Activated T-cell treated with anti-CD3 and anti-CD28 coated beads, Interleukin-2, amount 50 U/mL, for 24 hours (primary cell): Measurements from ENCODE around the gene ACTR3.
A peak's percentile ranks its signal among the peaks of the same experiment; 100 is the strongest.

Experiments used
- DNase-seq: peaks from one replicate; pipeline ENCODE4 v3.0.0-alpha.2; 2020
- H3K27ac Mint-ChIP-seq: 2 replicates; pipeline ENCODE4 v1.8.0; 2020; ENCODE audit warnings: mild to moderate bottlenecking, mixed read lengths
- H3K27me3 Mint-ChIP-seq: 2 replicates; pipeline ENCODE4 v1.8.0; 2020; ENCODE audit warnings: mixed read lengths
- H3K36me3 Mint-ChIP-seq: 2 replicates; pipeline ENCODE4 v1.8.0; 2020; ENCODE audit warnings: low read depth, mixed read lengths
- H3K4me1 Mint-ChIP-seq: 2 replicates; pipeline ENCODE4 v1.8.0; 2020; ENCODE audit warnings: low read depth, mixed read lengths
- H3K4me3 Mint-ChIP-seq: 2 replicates; pipeline ENCODE4 v1.8.0; 2020; ENCODE audit warnings: mild to moderate bottlenecking, moderate library complexity, mixed read lengths
- H3K9me3 Mint-ChIP-seq: 2 replicates; pipeline ENCODE4 v1.8.0; 2020; ENCODE audit warnings: mixed read lengths

Gene ACTR3

DNA sequence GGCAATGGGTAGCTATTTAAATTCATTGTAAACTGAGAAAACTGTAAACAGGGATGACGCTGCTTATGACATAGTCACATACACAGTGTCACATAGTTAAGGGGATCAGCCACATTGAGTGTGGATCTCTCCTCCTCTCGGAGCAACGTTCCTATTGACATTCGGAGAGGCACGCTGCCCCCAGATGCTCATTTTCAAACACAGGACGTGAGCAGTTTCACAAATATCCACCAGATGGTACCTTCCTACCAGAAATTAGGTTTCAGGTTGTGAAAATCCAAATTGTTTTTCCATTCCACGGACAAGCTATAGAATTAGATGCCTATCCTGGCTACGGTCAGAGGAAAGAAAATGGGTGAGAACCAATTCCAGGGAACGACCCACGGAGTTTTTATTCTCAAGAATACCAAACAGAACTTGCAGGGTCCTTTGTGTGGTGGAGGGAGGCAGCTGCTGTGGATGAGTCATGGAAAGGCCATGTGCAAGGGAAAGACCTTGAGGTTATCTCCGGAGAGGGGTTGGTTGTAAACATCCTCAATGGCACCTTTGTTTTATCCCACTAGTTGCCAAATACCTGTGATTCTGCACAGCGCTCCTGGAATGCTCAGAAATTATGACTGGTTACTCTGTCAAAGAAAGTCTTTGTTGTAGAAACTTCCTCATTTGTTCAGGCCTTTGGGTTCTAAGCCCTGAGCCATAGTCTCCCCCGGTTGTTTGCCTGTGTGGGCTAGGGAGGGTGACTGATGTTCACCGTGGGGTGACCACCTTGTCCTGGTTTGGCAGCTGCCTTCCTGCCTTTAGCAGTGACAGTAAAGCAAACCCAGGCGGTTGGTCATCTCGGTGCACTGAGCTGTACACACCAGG, 88.0 kb downstream of the ACTR3 start:
- DNase-seq = no peak
- Mint-ChIP-seq H3K4me1 (peaks cover 9% of the 10 kb centered on the region), H3K27ac (peak overlapping the region; percentile 57)

DNA sequence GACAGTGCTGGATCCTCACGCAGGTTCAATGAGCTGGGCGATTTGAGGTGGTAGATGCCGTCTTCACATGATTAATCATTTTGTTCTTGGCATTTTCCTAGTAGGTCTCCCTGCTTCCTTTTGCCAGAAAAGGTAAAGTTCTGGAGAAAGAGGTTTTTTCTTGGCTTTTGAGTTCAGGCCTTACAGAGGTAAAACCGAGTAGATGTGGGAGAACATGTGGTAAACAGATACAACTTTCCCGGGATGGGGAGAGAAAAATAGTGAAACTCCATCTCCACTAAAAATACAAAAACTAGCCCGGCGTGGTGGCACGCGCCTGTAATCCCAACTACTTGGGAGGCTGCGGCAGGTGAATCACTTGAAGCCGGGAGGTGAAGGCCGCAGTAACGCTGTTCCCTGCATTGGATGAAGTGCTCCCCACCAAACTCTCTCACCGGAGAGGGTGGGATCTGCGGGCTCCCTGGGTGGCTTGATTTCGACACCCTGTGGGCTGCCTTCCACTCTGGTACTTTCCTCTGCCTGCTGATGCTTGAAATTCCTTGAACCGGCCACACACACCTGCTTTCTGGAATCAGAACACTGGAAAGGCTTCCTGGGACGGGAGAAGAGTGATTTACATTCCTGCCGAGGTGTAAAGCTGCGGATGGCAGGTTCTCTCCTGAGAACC, 88.8 kb downstream of the ACTR3 start:
- Mint-ChIP-seq H3K27ac (peak overlapping the region; percentile 57), H3K27me3 (no peaks in the 10 kb centered on the region), H3K36me3 (peaks cover 37% of the 10 kb centered on the region), H3K4me3 (no peak overlapping the region), H3K9me3 (peaks cover 4% of the 10 kb centered on the region), H3K4me1 (peaks cover 9% of the 10 kb centered on the region)
- no peak for DNase-seq

More for the DNA sequence above, 88.0 kb downstream of the ACTR3 start:
- no peaks in the 10 kb centered on the region for H3K27me3 Mint-ChIP-seq
- H3K9me3 Mint-ChIP-seq = peaks cover 4% of the 10 kb centered on the region
- H3K4me3 Mint-ChIP-seq = no peak overlapping the region
- H3K36me3 Mint-ChIP-seq = peaks cover 39% of the 10 kb centered on the region

DNA sequence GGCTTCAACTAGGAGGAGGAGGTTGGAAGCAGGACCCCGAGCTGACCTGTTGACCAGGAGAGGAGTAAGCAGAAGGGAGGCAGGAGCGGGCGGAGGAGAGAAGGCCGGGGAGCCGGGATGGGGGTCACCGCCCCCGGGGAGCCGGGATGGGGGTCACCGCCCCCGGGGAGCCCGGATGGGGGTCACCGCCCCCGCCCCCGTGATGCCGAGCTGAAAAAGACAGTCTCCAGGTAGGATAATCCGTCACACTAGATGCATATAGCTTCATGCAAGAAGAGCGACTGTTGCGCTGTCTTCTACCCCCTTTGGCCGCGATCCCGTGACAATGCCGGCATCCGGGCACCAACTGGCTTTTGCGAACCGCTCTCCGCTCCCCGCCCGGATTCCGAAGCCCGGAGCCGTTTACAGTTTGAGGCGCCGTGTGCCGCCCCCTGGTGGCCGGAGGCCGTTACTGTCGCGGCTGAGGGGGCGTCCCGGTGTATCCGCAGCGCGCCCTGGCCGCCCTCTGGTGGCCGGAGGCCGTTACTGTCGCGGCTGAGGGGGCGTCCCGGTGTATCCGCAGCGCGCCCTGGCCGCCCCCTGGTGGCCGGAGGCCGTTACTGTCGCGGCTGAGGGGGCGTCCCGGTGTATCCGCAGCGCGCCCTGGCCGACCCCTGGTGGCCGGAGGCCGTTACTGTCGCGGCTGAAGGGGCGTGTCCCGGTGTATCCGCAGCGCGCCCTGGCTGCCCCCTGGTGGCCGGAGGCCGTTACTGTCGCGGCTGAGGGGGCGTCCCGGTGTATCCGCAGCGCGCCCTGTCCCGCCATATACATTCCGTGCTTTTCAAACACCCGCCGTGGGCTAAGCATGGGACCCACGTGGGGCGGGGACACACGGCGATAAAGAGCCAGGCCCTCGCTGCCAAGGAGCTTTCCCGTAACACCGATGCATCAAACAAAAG, 89.6 kb downstream of the ACTR3 start:
- Mint-ChIP-seq H3K4me1 (peaks cover 9% of the 10 kb centered on the region), H3K27me3 (no peaks in the 10 kb centered on the region), H3K36me3 (peaks cover 32% of the 10 kb centered on the region), H3K4me3 (no peak overlapping the region), H3K9me3 (peaks cover 4% of the 10 kb centered on the region), H3K27ac (peak overlapping the region; percentile 22)
- DNase-seq = peak; percentile 84

DNA sequence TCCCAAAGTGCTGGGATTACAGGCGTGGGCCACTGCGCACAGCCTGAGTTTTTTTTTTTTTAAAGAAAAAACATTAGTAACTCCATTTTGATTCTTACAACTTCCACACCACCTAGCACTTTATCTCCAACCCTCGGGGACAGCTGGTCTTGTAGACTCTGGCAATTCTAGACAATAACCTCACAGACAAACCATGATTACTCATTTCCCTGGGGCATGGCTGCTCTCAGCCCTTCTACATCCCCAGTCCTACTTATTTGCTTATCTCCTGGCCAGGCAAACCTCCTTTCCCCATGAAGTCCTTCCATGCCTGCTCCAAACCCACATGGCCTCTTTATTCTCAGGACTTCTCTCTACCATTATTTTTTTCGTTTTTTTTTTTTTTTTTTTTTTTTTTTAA, 91.1 kb downstream of the ACTR3 start:
- H3K9me3 Mint-ChIP-seq = peaks cover 4% of the 10 kb centered on the region

DNA sequence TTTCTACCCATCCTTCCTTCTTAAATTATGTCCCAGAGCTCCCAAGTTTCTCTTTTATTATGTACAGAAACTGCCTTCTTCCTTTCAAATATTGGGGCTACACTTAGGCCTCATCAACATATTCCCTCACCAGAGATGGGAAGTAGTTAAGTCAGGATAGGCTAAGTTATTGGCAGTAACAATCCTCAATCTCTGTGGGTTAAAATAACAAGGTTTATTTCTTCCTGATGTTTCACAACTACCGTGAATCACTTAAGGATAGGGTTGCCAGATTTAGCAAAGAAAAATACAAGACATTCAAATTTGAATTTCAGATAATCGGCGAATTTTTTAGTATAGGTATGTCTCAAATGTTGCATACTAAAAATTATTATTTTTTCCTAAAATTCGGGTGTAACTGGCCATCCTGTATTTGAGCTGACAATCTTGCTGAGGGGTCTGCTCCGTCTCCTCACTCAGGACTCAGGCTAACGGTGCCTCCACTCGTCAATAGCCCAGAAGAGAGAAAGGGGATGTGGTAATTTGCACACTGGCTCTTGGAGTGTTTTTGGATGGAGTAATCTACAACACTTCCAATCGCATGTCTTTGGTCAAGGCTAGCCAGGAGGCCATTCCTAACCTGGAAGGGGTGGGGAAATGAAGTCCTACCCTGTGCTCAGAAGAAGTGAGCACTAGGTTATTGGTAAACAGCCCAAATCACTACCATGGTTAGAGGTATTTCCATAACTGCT, 91.7 kb downstream of the ACTR3 start:
- no peak overlapping the region for H3K27ac Mint-ChIP-seq
- peaks cover 4% of the 10 kb centered on the region for H3K9me3 Mint-ChIP-seq
- H3K36me3 Mint-ChIP-seq = peaks cover 30% of the 10 kb centered on the region
- DNase-seq = no peak
- H3K4me1 Mint-ChIP-seq = peaks cover 9% of the 10 kb centered on the region
- H3K27me3 Mint-ChIP-seq = no peaks in the 10 kb centered on the region
- no peak overlapping the region for H3K4me3 Mint-ChIP-seq

More for the DNA sequence above, 91.1 kb downstream of the ACTR3 start:
- no peak overlapping the region for H3K27ac Mint-ChIP-seq
- H3K4me3 Mint-ChIP-seq = no peak overlapping the region
- H3K36me3 Mint-ChIP-seq = peaks cover 33% of the 10 kb centered on the region
- no peak for DNase-seq
- H3K4me1 Mint-ChIP-seq = peaks cover 9% of the 10 kb centered on the region
- H3K27me3 Mint-ChIP-seq = no peaks in the 10 kb centered on the region

DNA sequence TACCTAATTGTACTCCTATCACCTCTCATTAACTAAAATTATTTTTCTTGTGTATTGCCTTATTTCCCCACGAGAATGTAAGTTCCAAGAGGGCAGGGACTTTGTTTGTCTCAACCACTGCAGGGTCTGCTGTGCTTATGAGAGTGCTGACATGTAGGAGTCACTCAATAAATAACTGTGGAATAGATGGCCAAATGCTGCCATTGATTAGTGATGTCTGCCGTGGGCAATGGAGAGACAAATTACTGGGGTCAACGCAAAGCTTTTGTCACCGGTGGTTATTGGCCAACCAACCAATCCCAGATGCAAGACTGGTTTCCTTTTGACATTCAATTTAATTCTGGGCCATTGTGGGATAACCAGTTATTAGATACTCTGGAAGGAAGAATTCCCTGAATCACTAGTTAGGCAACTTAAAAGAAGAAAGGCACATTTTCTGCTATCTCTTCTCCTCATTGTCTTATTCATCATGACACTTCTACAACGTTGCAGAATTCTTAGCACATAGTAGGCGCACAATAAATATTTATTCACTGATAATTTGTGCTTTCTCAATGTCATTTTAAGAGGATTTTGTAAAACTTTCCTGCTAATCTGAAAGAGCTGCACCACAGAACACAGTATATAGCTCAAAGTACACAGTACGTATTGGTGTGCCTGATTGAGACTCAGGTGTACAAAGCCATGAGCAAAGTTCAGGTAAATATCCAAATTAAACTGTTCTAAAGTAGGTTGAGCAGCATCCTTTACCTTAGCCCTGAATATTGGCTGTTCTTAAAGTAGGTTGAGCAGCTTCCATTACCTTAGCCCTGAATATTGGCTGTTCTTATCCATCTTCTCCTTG, 95.9 kb downstream of the ACTR3 start:
- Mint-ChIP-seq H3K9me3 (no peaks in the 10 kb centered on the region), H3K4me1 (no peaks in the 10 kb centered on the region), H3K36me3 (peaks cover 22% of the 10 kb centered on the region), H3K27ac (no peak overlapping the region), H3K27me3 (no peaks in the 10 kb centered on the region), H3K4me3 (no peak overlapping the region)
- DNase-seq = no peak

DNA sequence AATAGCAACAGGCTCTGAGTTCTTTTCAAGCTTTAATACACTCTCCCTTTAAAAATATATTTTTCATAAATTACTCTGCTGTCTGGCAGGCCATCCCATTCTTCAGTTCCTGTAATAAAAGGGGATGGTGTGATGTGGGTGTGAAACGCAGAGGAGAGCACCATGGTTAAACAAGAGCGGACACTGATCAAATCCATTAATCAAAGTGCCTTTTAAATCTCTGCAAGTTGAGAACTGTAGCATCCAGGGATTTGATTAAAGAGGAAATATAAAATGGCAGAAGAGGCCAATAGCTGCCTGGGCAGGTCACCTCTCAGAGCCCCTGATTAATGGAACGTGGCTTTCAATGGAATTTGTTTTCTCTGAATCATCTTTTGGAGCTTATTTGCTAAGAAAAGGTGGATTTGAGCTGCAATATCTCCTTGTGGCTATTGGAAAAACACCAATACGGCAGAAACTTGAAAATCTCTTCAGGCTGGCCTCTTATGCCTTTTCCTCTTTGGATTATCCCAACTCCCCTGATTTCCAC, 96.9 kb downstream of the ACTR3 start:
- DNase-seq = no peak
- no peak overlapping the region for H3K4me3 Mint-ChIP-seq
- no peak overlapping the region for H3K27ac Mint-ChIP-seq
- no peaks in the 10 kb centered on the region for H3K4me1 Mint-ChIP-seq
- H3K9me3 Mint-ChIP-seq = no peaks in the 10 kb centered on the region
- no peaks in the 10 kb centered on the region for H3K27me3 Mint-ChIP-seq
- H3K36me3 Mint-ChIP-seq = peaks cover 19% of the 10 kb centered on the region

DNA sequence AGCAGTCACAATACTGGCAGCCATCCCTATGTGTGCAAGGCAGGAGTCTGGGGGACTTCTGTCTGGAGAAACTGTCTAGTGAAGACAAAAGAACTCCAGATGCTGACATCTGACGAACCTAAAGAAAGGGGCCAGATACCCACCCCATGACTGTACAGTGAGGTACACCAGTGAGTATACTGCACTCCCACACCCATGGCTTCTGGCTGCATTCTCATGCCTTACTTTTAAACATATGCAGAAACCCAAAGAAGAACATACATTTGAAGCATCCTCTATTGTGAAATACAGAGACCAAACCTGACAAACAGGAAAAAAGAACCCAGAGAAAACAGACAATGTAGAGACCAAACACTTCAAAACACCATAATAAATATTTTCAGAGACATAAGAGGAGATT, 102.2 kb downstream of the ACTR3 start:
- Mint-ChIP-seq H3K27ac (no peak overlapping the region), H3K9me3 (no peaks in the 10 kb centered on the region), H3K4me3 (no peak overlapping the region), H3K27me3 (no peaks in the 10 kb centered on the region), H3K4me1 (no peaks in the 10 kb centered on the region), H3K36me3 (no peaks in the 10 kb centered on the region)
- no peak for DNase-seq

DNA sequence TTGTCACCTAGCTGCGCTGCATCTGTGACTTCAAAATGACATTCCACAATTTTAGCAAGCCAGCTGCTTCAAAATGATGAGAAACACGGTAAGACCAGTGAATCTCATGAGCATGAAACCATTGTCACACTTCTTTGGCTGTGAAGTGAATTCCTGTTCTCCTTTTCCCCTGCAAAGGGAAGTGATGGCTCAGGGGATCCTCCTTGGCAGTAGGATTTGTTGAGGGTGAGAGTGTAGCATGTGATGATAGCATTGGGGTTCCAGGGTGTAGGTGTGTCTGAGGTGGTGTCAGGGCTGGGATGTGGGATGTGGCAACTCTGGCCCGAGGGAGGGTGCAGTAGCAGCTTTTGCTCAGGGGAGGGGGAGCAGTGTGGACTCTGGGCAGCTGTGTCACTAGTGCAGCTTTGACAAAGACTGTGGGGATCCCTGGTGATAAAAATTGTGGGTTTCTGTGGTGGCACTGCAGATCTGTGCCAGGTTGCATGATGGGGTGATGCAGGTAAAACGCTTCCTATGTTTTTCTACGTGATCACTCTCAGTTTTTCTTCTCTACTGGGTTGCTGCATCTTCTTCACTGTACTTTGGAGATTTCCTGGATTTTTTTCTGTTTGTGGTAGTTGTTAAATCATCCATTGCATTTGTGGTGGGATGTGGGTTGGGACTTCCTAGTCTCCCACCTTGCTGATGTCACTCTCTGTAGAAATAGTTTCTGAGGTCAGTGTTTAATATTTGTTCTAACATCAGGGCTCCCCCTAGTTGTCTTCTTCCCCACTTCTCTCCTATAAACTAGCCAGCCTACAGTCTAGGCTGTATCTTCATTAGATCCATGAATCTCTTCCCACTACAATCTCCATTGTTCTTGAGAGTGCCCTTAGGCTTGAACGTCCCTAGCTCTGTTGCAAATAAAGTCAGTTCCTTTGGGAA, 107.0 kb downstream of the ACTR3 start:
- H3K27ac Mint-ChIP-seq = no peak overlapping the region
- no peaks in the 10 kb centered on the region for H3K27me3 Mint-ChIP-seq
- no peaks in the 10 kb centered on the region for H3K4me1 Mint-ChIP-seq
- H3K36me3 Mint-ChIP-seq = no peaks in the 10 kb centered on the region
- H3K4me3 Mint-ChIP-seq = no peak overlapping the region
- no peak for DNase-seq
- H3K9me3 Mint-ChIP-seq = no peaks in the 10 kb centered on the region

DNA sequence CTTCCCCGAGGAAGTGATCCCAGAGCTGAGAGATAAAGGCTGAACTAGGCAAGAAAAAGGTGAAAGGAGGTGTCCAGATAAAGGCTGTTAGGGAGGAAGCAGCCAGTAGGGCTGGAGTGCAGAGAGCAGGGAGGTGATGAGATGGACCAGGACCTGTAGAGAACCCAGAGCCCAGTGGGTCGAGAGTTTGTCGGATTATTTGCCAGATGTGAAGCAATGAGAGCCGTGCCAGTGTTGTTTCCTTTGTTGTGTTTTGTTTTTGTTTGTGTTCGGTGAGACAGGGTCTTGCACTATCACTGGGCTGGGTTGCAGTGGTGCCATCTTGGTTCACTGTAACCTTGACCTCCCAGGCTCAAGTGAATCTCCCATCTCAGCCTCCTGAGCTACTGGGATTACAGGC, 111.3 kb downstream of the ACTR3 start:
- H3K27me3 Mint-ChIP-seq = no peaks in the 10 kb centered on the region
- H3K9me3 Mint-ChIP-seq = peaks cover 2% of the 10 kb centered on the region
- DNase-seq = no peak
- no peak overlapping the region for H3K4me3 Mint-ChIP-seq
- H3K4me1 Mint-ChIP-seq = no peaks in the 10 kb centered on the region
- no peaks in the 10 kb centered on the region for H3K36me3 Mint-ChIP-seq
- no peak overlapping the region for H3K27ac Mint-ChIP-seq

DNA sequence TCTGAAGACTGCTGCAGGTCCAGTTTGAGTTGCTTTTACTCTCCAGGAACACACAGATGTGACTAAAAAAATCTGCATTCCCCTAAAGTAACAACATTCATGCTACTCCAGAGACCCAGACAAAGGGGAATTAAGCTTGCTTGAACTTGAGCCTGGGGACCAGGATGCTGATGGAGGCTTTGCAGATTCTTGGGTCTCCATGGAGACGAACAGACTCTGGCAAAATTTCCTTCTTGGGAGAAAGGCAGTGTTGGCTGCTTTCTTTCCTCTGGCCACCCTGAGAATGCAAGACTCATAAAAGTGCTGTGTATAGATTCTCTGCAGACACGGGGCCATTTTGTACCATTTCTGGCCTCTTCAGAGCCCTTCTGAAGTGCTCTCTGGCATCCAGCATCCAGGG, 112.0 kb downstream of the ACTR3 start:
- no peak for DNase-seq
- Mint-ChIP-seq H3K27me3 (no peaks in the 10 kb centered on the region), H3K4me3 (no peak overlapping the region), H3K36me3 (no peaks in the 10 kb centered on the region), H3K9me3 (peaks cover 2% of the 10 kb centered on the region), H3K4me1 (no peaks in the 10 kb centered on the region), H3K27ac (no peak overlapping the region)

DNA sequence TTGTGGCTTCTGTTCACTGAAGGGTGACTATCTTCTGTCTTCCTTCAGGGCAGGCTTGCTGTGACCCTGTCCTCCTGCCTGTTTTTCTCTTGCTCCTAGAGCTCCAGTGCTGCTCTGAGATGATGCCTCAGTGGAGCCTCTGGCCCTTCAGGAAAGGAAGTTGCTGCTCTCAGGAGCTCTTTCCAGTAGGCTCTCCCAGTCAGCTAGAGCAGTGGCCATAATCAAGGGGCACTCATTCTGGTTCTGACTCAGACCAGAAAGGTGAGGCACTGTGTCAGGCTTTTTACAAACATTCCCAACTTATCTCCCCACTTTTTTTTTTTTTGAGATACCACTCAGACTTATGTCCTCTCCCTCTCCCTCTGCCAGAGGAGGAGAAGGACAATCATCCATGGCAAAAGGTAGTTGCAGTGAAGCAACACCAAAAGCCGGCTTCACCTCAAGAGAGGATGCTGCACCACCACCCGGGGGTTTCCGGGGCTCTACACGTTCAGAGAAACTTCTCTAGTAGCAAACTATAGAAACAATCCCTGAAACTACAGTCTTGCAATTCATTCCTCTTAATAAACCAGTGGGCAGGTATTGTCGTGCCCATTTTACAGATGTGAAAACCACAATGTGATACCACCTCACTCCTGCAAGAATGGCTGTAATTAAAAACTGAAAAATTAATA, 115.4 kb downstream of the ACTR3 start:
- DNase-seq = no peak
- Mint-ChIP-seq H3K36me3 (no peaks in the 10 kb centered on the region), H3K27me3 (no peaks in the 10 kb centered on the region), H3K27ac (no peak overlapping the region), H3K9me3 (peaks cover 2% of the 10 kb centered on the region), H3K4me3 (no peak overlapping the region), H3K4me1 (no peaks in the 10 kb centered on the region)
